ENCODE measurements around the gene CLCN1. TPM values are rescaled to one million over a fixed set of nuclear protein-coding genes. Genes with fewer than 3 reads are reported as not detected.

Gene CLCN1
- not detected in 2 replicates for total RNA-seq (2021)
- percentile 19 among the genes with signal in this experiment for Bru-seq, nascent RNA
- BruChase-seq, experiment 1, labeled RNA remaining after a 2-hour chase, result percentile 19 among the genes with signal in this experiment
- BruChase-seq, experiment 2, labeled RNA remaining after a 6-hour chase, result percentile 20 among the genes with signal in this experiment
- long read RNA-seq, result 0 reads

DNA sequence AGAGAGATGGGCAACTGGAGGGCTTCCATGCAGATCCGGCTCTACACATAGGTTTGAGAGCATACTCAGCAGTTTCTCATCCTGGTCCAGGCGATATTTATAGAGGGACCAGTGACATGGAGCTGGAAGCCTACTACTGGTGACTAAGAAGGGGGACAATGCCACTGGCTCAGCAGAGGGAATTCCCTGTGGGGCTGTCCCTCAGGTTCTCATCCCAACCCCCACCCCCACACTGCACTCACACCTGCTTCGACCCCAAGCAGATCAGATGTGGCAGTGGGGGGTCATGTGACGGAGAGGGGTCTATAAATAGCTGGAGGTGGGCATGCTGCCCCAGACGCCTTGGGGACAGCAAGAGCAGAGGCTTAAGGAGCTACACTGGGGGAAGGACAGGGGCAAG is at the start of gene CLCN1:
Gene CLCN1 (plus strand): TSS at position 336 of the 400 bp plus-strand sequence. CDS start 102 bp downstream, outside the sequence.
- TF ChIP-seq EZH2 (IDR thresholded peaks at IDR 0.05; ENCODE audit: borderline replicate concordance, low read depth, low read length, poor library complexity, severe bottlenecking), result no peak
- H3K4me1 ChIP-seq (ENCODE audit: insufficient read depth, low read length, poor library complexity, severe bottlenecking), result no peaks in the 10 kb centered on the region
- intact Hi-C loops (cut with micrococcal nuclease; ENCODE audit: unreplicated experiment), result no loop called here
- DNase-seq (ENCODE audit: low spot score), result no peak
- H3K9me3 ChIP-seq (ENCODE audit: low read depth, low read length, poor library complexity, severe bottlenecking), result no peaks in the 10 kb centered on the region
- ChIA-PET POLR2A (ENCODE audit: low non-redundant PET) (no interaction called here), CTCF (no interaction called here)
- no peak within 1 kb of the TSS for H3K4me3 ChIP-seq (ENCODE audit: low read depth, low read length, poor library complexity, severe bottlenecking)
- no peaks in the 10 kb centered on the region for H3K27me3 ChIP-seq (replicated peaks; ENCODE audit: insufficient read depth, low read depth, low read length, poor library complexity)
- H3K36me3 ChIP-seq (ENCODE audit: insufficient read depth, low read length, poor library complexity, severe bottlenecking), result no peaks in the 10 kb centered on the region
- no TSS peak for BruUV-seq (replicated peaks)
- H3K27ac ChIP-seq (ENCODE audit: low read depth, low read length, poor library complexity, severe bottlenecking), result no peak within 1 kb of the TSS

DNA sequence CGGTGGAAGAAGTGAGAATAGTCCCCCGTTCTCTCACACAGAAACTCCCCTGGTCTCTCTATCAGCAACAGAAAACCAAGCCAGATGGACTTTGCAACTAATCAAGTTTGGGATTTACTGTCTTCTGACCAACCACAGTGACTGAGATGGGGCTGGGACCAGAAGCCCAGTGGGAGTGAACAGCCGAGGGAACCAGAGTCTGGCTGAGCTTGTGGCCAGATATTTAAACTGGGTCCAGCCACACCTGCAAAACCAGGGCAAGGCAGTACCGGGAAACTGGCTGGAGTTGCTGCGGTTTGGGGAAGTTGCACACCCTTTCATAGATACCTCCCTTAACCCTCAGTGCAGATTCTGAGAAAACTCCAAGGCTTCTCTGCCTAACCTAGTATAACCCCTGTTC is 46.7 kb upstream of the CLCN1 start:
- intact Hi-C loops (cut with micrococcal nuclease; ENCODE audit: unreplicated experiment), result no loop called here
- ChIA-PET POLR2A (ENCODE audit: low non-redundant PET) (no interaction called here), CTCF (no interaction called here)
- TF ChIP-seq, protein P1, sequence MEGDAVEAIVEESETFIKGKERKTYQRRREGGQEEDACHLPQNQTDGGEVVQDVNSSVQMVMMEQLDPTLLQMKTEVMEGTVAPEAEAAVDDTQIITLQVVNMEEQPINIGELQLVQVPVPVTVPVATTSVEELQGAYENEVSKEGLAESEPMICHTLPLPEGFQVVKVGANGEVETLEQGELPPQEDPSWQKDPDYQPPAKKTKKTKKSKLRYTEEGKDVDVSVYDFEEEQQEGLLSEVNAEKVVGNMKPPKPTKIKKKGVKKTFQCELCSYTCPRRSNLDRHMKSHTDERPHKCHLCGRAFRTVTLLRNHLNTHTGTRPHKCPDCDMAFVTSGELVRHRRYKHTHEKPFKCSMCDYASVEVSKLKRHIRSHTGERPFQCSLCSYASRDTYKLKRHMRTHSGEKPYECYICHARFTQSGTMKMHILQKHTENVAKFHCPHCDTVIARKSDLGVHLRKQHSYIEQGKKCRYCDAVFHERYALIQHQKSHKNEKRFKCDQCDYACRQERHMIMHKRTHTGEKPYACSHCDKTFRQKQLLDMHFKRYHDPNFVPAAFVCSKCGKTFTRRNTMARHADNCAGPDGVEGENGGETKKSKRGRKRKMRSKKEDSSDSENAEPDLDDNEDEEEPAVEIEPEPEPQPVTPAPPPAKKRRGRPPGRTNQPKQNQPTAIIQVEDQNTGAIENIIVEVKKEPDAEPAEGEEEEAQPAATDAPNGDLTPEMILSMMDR (conservative IDR thresholded peaks at IDR 0.05; ENCODE audit: low read depth, low read length), result no peak
- TF ChIP-seq EZH2 (IDR thresholded peaks at IDR 0.05; ENCODE audit: borderline replicate concordance, low read depth, low read length, poor library complexity, severe bottlenecking), result no peak
- Histone ChIP-seq H3K36me3 (ENCODE audit: insufficient read depth, low read length, poor library complexity, severe bottlenecking) (no peaks in the 10 kb centered on the region), H3K27me3 (replicated peaks; ENCODE audit: insufficient read depth, low read depth, low read length, poor library complexity) (no peaks in the 10 kb centered on the region), H3K4me1 (ENCODE audit: insufficient read depth, low read length, poor library complexity, severe bottlenecking) (no peaks in the 10 kb centered on the region), H3K27ac (ENCODE audit: low read depth, low read length, poor library complexity, severe bottlenecking) (no peak overlapping the region), H3K9me3 (ENCODE audit: low read depth, low read length, poor library complexity, severe bottlenecking) (no peaks in the 10 kb centered on the region), H3K4me3 (ENCODE audit: low read depth, low read length, poor library complexity, severe bottlenecking) (no peak overlapping the region)
- no peak for DNase-seq (ENCODE audit: low spot score)
- BruUV-seq (replicated peaks), result no TSS peak

DNA sequence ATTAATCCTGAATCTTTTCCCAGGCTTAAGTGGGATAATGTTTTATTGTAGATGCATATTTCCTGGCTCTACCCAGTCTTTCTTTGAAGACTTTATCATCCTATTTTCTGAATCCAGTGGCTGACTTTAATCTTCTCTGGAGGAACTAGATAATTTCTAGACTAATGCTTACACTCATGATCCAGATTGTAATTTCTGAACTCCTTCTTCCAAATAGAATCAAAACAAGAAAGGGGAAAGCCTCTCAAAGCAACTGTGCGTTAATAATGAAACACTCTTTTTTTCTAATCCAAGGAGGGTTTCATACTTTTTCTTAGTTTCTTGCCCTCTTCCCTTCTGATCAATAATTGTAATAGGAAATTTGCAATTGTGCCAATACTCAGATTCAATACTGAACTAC is 44.7 kb upstream of the CLCN1 start:
- no peak for DNase-seq (ENCODE audit: low spot score)
- no peak overlapping the region for H3K27ac ChIP-seq (ENCODE audit: low read depth, low read length, poor library complexity, severe bottlenecking)
- ChIA-PET CTCF (no interaction called here), POLR2A (ENCODE audit: low non-redundant PET) (interaction anchor here (0.7 kb wide), 1 partner anchor 8 kb away, joined by 4 read pairs; the partner anchor contains the start of gene GSTK1)
- H3K9me3 ChIP-seq (ENCODE audit: low read depth, low read length, poor library complexity, severe bottlenecking), result no peaks in the 10 kb centered on the region
- intact Hi-C loops (cut with micrococcal nuclease; ENCODE audit: unreplicated experiment), result no loop called here
- no peak overlapping the region for H3K4me3 ChIP-seq (ENCODE audit: low read depth, low read length, poor library complexity, severe bottlenecking)
- H3K27me3 ChIP-seq (replicated peaks; ENCODE audit: insufficient read depth, low read depth, low read length, poor library complexity), result no peaks in the 10 kb centered on the region
- H3K4me1 ChIP-seq (ENCODE audit: insufficient read depth, low read length, poor library complexity, severe bottlenecking), result no peaks in the 10 kb centered on the region
- no TSS peak for BruUV-seq (replicated peaks)
- TF ChIP-seq, protein P1 (conservative IDR thresholded peaks at IDR 0.05; ENCODE audit: low read depth, low read length), result no peak
- TF ChIP-seq EZH2 (IDR thresholded peaks at IDR 0.05; ENCODE audit: borderline replicate concordance, low read depth, low read length, poor library complexity, severe bottlenecking), result no peak
- no peaks in the 10 kb centered on the region for H3K36me3 ChIP-seq (ENCODE audit: insufficient read depth, low read length, poor library complexity, severe bottlenecking)

DNA sequence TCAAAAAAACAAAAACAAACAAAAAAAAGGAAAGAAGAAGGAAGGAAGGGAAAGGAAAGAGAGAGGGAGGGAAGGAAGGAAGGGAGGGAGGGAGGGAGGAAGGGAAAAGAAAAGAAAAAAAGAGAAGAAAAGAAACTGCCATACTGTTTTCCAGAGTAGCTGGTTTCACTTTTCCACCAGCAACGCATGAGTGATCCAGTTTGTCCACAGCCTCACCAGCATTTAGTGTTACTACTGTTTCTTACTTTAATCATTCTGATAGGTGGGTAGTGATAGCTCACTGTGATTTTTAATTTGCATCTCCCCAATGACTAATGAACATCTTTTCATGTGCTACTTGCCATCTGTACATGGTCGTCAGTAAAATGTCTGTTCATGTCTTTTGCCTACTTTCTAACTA is 43.0 kb upstream of the CLCN1 start:
- no peak overlapping the region for H3K4me3 ChIP-seq (ENCODE audit: low read depth, low read length, poor library complexity, severe bottlenecking)
- ChIA-PET CTCF (no interaction called here), POLR2A (ENCODE audit: low non-redundant PET) (no interaction called here)
- no peaks in the 10 kb centered on the region for H3K9me3 ChIP-seq (ENCODE audit: low read depth, low read length, poor library complexity, severe bottlenecking)
- no peak for TF ChIP-seq EZH2 (IDR thresholded peaks at IDR 0.05; ENCODE audit: borderline replicate concordance, low read depth, low read length, poor library complexity, severe bottlenecking)
- H3K4me1 ChIP-seq (ENCODE audit: insufficient read depth, low read length, poor library complexity, severe bottlenecking), result no peaks in the 10 kb centered on the region
- no peak for DNase-seq (ENCODE audit: low spot score)
- no peaks in the 10 kb centered on the region for H3K36me3 ChIP-seq (ENCODE audit: insufficient read depth, low read length, poor library complexity, severe bottlenecking)
- intact Hi-C loops (cut with micrococcal nuclease; ENCODE audit: unreplicated experiment), result no loop called here
- BruUV-seq (replicated peaks), result no TSS peak
- no peak overlapping the region for H3K27ac ChIP-seq (ENCODE audit: low read depth, low read length, poor library complexity, severe bottlenecking)
- H3K27me3 ChIP-seq (replicated peaks; ENCODE audit: insufficient read depth, low read depth, low read length, poor library complexity), result no peaks in the 10 kb centered on the region

Measured in A673 (cell line).